Cardiac muscle cell (in vitro differentiated cells and primary cell): Measurements from ENCODE around the gene EP400. TPM values are rescaled to one million over a fixed set of nuclear protein-coding genes. Genes with fewer than 3 reads are reported as not detected.

Source experiments
- DNase-seq, 2 donors: peaks; one replicate each; pipeline versions ENCODE4 v3.0.0 to v3.0.0-alpha.2; 2010 to 2017; ENCODE audit warnings: low read depth in 1 of 2, low spot score in 1 of 2
- H3K27ac ChIP-seq: fragments of 200-600 bp; sonication (generic); 2 replicates; pipeline ENCODE4 v1.5.1; 2016
- H3K27me3 ChIP-seq: fragments of 200-600 bp; sonication (generic); 2 replicates; pipeline ENCODE4 v1.6.0; 2016; ENCODE audit warnings: control low read depth
- H3K36me3 ChIP-seq: fragments of 200-600 bp; sonication (generic); 2 replicates; pipeline ENCODE4 v1.5.1; 2016; ENCODE audit warnings: control low read depth
- H3K4me1 ChIP-seq: fragments of 200-600 bp; sonication (generic); 2 replicates; pipeline ENCODE4 v1.8.1; 2017; ENCODE audit warnings: low read depth, mild to moderate bottlenecking, mixed run types
- H3K4me3 ChIP-seq: fragments of 200-600 bp; sonication (generic); 2 replicates; pipeline ENCODE4 v1.5.1; 2016; ENCODE audit warnings: mild to moderate bottlenecking
- H3K9me3 ChIP-seq: fragments of 200-600 bp; sonication (generic); 2 replicates; pipeline ENCODE4 v1.5.1; 2017; ENCODE audit warnings: low read depth, mild to moderate bottlenecking, control low read depth
- polyA plus RNA-seq: library from polyadenylated mRNA; unstranded; fragments of >200 nt; fragmentation: Nextera tagmentation; extraction: Ambion mirVana; gene quantifications from 2 replicates; pipeline ENCODE4 v1.2.1, GENCODE V29; 2016
- total RNA-seq: library from RNA; depleted of rRNA; stranded (reverse); fragments of >200 nt; gene quantifications from 2 replicates; pipeline ENCODE4 v1.2.3, GENCODE V29; 2016
- TF ChIP-seq, protein P1 (sequence below): IDR thresholded peaks from 2 replicates; pipeline ENCODE4 v1.5.1; 2012; ENCODE audit warnings: low read depth, mild to moderate bottlenecking, low read length

The EP400 gene
- total and polyA plus RNA-seq, 2 experiments from 2014 or later: 14.6 to 28.4 TPM

DNA sequence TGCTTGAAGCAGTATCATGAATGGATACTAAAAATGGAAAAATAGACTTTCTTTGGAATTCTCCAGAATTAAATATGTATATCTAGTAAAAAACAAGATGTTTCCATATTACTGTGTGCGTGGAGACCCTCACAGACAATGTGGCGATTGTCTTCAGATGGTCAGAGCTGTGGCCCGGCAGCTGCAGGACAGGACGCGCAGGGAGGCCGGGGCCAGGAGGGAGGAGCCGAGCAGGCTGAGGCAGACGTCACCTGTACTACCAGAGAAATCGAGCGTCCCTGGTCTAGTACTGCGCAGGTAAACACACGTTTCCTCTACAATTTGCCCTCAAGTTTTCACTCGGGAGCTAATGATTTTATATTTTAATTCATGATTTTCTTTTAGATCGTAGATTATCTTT lies 171.5 kb downstream of the EP400 start:
- no peaks in the 10 kb centered on the region for H3K9me3 ChIP-seq
- H3K4me3 ChIP-seq: no peak overlapping the region
- H3K27me3 ChIP-seq: no peaks in the 10 kb centered on the region
- DNase-seq: no peak
- peaks cover 31% of the 10 kb centered on the region for H3K36me3 ChIP-seq
- TF ChIP-seq, protein P1, sequence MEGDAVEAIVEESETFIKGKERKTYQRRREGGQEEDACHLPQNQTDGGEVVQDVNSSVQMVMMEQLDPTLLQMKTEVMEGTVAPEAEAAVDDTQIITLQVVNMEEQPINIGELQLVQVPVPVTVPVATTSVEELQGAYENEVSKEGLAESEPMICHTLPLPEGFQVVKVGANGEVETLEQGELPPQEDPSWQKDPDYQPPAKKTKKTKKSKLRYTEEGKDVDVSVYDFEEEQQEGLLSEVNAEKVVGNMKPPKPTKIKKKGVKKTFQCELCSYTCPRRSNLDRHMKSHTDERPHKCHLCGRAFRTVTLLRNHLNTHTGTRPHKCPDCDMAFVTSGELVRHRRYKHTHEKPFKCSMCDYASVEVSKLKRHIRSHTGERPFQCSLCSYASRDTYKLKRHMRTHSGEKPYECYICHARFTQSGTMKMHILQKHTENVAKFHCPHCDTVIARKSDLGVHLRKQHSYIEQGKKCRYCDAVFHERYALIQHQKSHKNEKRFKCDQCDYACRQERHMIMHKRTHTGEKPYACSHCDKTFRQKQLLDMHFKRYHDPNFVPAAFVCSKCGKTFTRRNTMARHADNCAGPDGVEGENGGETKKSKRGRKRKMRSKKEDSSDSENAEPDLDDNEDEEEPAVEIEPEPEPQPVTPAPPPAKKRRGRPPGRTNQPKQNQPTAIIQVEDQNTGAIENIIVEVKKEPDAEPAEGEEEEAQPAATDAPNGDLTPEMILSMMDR: no peak
- no peak overlapping the region for H3K27ac ChIP-seq
- no peaks in the 10 kb centered on the region for H3K4me1 ChIP-seq

DNA sequence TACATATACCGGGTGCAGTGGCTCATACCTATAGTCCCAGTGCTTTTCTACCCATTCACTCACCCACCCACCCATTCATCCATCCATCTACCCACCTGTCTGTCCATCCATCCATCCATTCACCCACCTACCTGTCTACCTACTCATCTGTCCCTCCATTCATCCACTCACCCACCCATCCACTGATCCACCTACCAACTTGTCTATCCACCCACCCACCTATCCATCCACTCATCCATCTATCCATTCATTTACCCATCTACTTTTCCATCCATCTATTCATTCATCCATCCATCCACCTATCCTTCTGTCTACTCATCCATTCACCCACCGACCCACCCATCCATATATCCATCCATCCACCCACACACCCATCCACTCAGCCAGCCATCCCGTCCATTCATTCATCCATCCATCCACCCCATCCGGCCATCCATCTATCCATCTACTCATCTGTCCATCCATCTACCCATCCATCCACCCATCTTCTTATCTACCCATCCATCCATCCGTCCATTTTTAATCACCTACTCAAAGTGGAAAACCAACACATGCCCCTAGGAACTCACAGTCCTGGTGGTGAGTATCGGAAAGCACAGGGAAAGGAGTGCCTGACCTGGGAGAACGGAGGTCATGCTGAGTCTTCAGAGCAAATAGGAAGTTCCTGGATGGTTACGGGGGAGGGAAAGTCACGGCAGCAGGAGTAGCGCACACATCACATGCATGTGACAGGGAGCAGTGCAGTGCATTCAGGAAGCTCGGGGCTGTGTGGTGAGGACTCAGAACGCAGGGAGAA lies 174.4 kb downstream of the EP400 start:
- Histone ChIP-seq H3K4me1 (no peaks in the 10 kb centered on the region), H3K36me3 (peaks cover 46% of the 10 kb centered on the region), H3K9me3 (no peaks in the 10 kb centered on the region), H3K27me3 (no peaks in the 10 kb centered on the region), H3K4me3 (no peak overlapping the region), H3K27ac (no peak overlapping the region)
- TF ChIP-seq, protein P1: no peak
- no peak for DNase-seq

DNA sequence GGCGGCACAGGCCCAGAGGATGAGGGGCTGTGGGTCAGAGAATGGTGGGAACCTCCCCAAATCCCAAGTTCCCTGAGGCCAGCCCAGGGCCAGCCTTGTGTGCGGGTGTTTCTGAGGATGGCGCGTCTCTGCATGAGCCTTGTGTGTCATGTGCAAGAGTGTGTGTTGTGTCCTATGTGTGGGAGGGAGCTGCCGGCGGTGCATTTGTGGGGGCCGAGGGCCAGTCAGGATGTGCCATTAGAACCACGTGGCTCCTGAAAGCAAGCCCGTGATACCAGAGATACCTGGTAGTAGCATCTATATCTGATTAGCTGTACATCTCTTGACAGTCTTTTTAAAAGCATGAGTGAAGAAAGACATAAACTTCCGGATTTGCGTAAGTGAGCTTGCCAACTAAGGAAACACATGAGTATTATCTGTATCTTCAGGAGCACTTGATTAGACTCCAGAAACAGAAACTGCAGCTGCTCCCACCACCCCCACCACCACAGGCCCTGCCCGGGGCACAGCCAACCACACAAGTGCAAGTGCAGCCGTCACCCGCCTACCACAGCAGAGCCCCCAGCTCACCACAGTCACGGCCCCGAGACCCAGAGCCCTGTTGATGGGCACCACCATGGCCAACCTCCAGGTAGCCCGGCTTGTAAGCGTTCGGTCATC lies 175.2 kb downstream of the EP400 start:
- TF ChIP-seq, protein P1: no peak
- H3K36me3 ChIP-seq: peaks cover 46% of the 10 kb centered on the region
- no peaks in the 10 kb centered on the region for H3K4me1 ChIP-seq
- H3K9me3 ChIP-seq: no peaks in the 10 kb centered on the region
- no peaks in the 10 kb centered on the region for H3K27me3 ChIP-seq
- H3K27ac ChIP-seq: no peak overlapping the region
- no peak for DNase-seq
- H3K4me3 ChIP-seq: no peak overlapping the region

DNA sequence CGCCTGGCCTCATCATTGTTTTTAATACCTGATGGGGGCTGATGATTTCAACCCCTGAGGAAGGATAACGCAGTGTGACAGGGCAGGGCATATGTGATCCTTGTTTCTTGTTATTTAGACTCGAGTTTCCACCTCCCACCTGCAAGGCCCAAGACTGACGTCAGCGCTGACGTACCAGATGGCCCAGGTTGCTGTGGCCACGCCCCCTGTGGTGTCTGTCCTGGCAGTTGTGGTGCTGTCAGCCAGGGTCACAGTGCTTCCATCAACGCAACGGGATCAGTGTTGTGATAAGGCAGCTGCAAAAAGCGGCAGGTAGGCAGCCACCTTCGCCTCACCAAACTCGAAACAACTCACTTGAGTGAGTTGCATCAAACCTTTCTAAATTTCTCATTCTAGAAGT lies 176.0 kb downstream of the EP400 start:
- Histone ChIP-seq H3K27me3 (no peaks in the 10 kb centered on the region), H3K4me1 (no peaks in the 10 kb centered on the region), H3K4me3 (no peak overlapping the region), H3K9me3 (no peaks in the 10 kb centered on the region), H3K36me3 (peaks cover 42% of the 10 kb centered on the region), H3K27ac (no peak overlapping the region)
- DNase-seq: no peak
- TF ChIP-seq, protein P1: no peak

DNA sequence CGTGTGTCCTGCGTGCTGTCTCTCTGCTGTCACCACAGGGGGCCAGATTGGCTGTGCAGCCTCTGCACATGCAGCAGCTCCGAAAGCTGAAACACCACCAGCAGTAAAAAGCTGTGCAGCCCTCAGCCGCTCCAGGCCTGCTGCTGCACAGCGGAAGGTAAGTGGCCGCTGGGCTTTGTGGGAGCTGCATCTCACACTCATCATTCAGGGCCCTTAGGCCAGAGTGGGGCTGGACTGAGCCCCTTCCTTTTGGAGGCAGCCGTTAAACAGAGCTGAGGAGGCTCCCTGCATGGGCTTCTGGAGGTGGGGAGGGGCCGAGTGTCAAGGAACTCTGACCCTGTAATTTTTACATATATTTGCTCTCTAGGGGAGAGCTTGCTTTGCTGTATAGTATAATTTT lies 177.3 kb downstream of the EP400 start:
- Histone ChIP-seq H3K4me3 (no peak overlapping the region), H3K27ac (no peak overlapping the region), H3K36me3 (peaks cover 31% of the 10 kb centered on the region), H3K27me3 (no peaks in the 10 kb centered on the region), H3K4me1 (no peaks in the 10 kb centered on the region), H3K9me3 (no peaks in the 10 kb centered on the region)
- DNase-seq: no peak
- TF ChIP-seq, protein P1: no peak
